ENCODE data around the gene RPTOR.
"Not testable (repeated sequence)": the region's sequence is repeated elsewhere in the genome, so short reads cannot be mapped to it uniquely, and the experiment has no call there.

RPTOR gene

GRCh38 chr17:80742091-80742490 is 197.5 kb downstream of the RPTOR start:
- no peak for DNase-seq (ENCODE audit: low read depth in 2 of 2)

- DNase-seq (ENCODE audit: low read depth in 2 of 2), result no peak
Observed at GRCh38 chr17:80742581-80743180, 198.0 kb downstream of the RPTOR start.

- peak in 1 of 2 donors; percentile 37 for DNase-seq (ENCODE audit: low read depth in 2 of 2)
Observed at GRCh38 chr17:80743181-80743771, 198.6 kb downstream of the RPTOR start.

- not testable (repeated sequence) for DNase-seq (ENCODE audit: low read depth in 2 of 2)
Observed at GRCh38 chr17:80743973-80744372, 199.3 kb downstream of the RPTOR start.

GRCh38 chr17:80744725-80745124 is 200.1 kb downstream of the RPTOR start:
- DNase-seq (ENCODE audit: low read depth in 2 of 2), result not testable (repeated sequence)

GRCh38 chr17:80745183-80745582 is 200.5 kb downstream of the RPTOR start:
- no peak for DNase-seq (ENCODE audit: low read depth in 2 of 2)

GRCh38 chr17:80746262-80746935 is 201.8 kb downstream of the RPTOR start:
- no peak for DNase-seq (ENCODE audit: low read depth in 2 of 2)

- DNase-seq (ENCODE audit: low read depth in 2 of 2), result no peak
Observed at GRCh38 chr17:80747469-80747868, 202.8 kb downstream of the RPTOR start.

GRCh38 chr17:80749611-80750010 is 205.0 kb downstream of the RPTOR start:
- DNase-seq (ENCODE audit: low read depth in 2 of 2), result no peak

- no peak for DNase-seq (ENCODE audit: low read depth in 2 of 2)
Observed at GRCh38 chr17:80750263-80750662, 205.6 kb downstream of the RPTOR start.

- DNase-seq (ENCODE audit: low read depth in 2 of 2), result no peak
Observed at GRCh38 chr17:80751070-80751945, 206.7 kb downstream of the RPTOR start.

- no peak for DNase-seq (ENCODE audit: low read depth in 2 of 2)
Observed at GRCh38 chr17:80751946-80752581, 207.4 kb downstream of the RPTOR start.

GRCh38 chr17:80753685-80754345 is 209.2 kb downstream of the RPTOR start:
- DNase-seq (ENCODE audit: low read depth in 2 of 2), result no peak

- no peak for DNase-seq (ENCODE audit: low read depth in 2 of 2)
Observed at GRCh38 chr17:80754846-80755245, 210.2 kb downstream of the RPTOR start.

- no peak for DNase-seq (ENCODE audit: low read depth in 2 of 2)
Observed at GRCh38 chr17:80755650-80756405, 211.2 kb downstream of the RPTOR start.

GRCh38 chr17:80758481-80759376 is 214.1 kb downstream of the RPTOR start:
- DNase-seq (ENCODE audit: low read depth in 2 of 2), result no peak

- no peak for DNase-seq (ENCODE audit: low read depth in 2 of 2)
Observed at GRCh38 chr17:80759377-80759673, 214.7 kb downstream of the RPTOR start.

GRCh38 chr17:80760511-80760911 is 215.9 kb downstream of the RPTOR start:
- no peak for DNase-seq (ENCODE audit: low read depth in 2 of 2)

- DNase-seq (ENCODE audit: low read depth in 2 of 2), result peak; percentile 40 to 64
Observed at GRCh38 chr17:80761110-80761871, 216.7 kb downstream of the RPTOR start.
